Hepatocyte (in vitro differentiated cells): ENCODE data around the gene ZDHHC11B.

Experiments
- EZH2 ChIP-seq: fragments of 200-600 bp; sonication (generic); IDR thresholded peaks from 2 replicates; pipeline ENCODE4 v1.6.1; 2016; ENCODE audit warnings: antibody characterized with exemption, mild to moderate bottlenecking, borderline replicate concordance
- EZH2phosphoT487 ChIP-seq: fragments of 200-600 bp; sonication (generic); IDR thresholded peaks from one replicate; pipeline ENCODE4 v1.6.1; 2018; ENCODE audit warnings: antibody characterized with exemption, mild to moderate bottlenecking, low read depth, moderate library complexity; ENCODE audit not compliant: unreplicated experiment, severe bottlenecking
- TF ChIP-seq, protein P1 (sequence below): fragments of 200-600 bp; sonication (generic); IDR thresholded peaks from 2 replicates; pipeline ENCODE4 v1.5.1; 2016; ENCODE audit warnings: antibody characterized with exemption, mild to moderate bottlenecking; ENCODE audit not compliant: poor library complexity

DNA sequence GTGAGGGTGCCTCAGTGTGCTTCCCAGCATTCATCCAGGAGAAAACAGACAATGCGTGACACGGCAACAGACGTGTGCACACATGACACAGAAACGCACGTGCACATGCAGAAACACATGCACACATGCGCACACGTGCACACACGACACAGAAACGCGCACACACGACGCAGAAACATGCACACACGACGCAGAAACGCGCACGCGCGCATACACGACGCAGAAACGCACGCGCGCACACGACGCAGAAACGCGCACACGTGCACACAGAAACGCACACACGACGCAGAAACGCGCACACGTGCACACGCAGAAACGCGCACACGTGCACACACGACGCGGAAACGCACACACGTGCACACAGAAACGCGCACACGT is 107.8 kb downstream of the ZDHHC11B start:
- TF ChIP-seq, protein P1, sequence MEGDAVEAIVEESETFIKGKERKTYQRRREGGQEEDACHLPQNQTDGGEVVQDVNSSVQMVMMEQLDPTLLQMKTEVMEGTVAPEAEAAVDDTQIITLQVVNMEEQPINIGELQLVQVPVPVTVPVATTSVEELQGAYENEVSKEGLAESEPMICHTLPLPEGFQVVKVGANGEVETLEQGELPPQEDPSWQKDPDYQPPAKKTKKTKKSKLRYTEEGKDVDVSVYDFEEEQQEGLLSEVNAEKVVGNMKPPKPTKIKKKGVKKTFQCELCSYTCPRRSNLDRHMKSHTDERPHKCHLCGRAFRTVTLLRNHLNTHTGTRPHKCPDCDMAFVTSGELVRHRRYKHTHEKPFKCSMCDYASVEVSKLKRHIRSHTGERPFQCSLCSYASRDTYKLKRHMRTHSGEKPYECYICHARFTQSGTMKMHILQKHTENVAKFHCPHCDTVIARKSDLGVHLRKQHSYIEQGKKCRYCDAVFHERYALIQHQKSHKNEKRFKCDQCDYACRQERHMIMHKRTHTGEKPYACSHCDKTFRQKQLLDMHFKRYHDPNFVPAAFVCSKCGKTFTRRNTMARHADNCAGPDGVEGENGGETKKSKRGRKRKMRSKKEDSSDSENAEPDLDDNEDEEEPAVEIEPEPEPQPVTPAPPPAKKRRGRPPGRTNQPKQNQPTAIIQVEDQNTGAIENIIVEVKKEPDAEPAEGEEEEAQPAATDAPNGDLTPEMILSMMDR: no peak
- TF ChIP-seq EZH2 (no peak), EZH2phosphoT487 (no peak)
